OCI-M2 (cell line): ENCODE measurements around the gene TRIP13.

ENCODE experiments used
- DNase-seq: peaks from one replicate; lab custom pipeline; 2025; ENCODE audit not compliant: unreplicated experiment; lab: John Stamatoyannopoulos, UW

TRIP13 gene

DNA sequence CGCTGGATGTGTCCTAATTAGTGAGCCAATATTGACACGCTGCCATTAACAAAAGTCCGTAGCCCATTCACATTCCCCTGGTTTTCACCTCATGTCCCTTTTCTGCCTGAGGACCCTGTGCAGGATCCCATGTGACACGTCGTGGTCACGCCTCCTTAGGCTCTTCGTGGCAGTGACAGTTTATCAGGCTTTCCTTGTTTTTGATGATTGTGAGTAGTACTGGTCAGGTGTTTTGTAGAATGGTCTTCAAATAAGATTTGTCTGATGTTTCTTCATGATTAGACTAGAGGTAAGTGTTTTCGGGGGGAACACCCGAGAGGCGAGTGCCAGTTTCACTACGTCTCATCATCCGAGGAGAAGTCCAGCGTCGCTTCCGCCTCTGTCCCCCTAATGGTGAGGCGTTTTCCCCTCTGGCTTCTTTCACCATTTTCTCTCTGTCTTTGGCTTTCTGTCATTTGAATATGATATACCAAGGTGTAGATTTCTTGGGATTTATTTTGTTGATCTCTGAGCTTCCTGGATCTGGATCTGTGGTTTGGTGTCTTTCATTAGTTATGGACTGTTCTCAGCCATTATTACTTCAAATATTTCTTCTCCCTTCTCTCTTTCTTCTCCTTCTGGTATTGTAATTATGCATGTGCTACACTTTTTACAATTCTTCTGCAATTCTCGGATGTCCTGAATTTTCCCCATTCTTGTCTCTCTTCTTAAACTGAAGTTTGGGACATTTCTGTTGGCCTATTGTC, 57.3 kb downstream of the TRIP13 start:
- DNase-seq, result no peak

DNA sequence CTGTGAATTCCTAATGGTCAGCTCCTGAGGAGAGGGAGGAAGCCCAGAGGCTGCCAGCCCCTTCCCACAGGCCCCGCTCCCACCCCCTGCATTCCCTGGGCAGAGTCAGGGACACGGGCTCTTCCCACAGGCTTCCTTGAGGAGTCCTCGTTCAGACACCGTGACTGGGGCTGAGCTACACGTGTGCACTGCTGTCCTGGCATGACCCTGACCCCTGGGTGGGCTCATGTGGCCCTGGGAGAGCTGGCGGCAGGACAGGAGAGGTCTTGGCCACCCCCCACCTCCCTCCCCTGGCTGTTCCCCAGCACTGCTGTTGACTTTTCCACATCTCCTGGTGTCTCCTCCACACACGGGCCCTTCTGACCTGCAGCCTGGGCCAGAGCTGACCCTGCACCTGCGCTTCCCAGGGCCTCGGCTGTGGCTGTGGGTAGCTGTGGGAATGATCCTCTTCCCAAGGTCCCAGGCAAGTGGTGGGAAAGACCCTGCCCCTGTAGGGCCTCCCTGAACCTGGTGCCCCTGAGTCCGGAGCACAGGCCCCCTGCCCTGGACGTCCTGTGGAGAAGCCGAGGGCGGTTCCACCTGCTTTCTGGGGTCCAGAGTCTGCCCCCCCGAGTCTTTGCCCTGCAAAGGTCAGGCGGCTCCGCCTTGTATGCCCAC, 59.4 kb downstream of the TRIP13 start:
- DNase-seq, result no peak

DNA sequence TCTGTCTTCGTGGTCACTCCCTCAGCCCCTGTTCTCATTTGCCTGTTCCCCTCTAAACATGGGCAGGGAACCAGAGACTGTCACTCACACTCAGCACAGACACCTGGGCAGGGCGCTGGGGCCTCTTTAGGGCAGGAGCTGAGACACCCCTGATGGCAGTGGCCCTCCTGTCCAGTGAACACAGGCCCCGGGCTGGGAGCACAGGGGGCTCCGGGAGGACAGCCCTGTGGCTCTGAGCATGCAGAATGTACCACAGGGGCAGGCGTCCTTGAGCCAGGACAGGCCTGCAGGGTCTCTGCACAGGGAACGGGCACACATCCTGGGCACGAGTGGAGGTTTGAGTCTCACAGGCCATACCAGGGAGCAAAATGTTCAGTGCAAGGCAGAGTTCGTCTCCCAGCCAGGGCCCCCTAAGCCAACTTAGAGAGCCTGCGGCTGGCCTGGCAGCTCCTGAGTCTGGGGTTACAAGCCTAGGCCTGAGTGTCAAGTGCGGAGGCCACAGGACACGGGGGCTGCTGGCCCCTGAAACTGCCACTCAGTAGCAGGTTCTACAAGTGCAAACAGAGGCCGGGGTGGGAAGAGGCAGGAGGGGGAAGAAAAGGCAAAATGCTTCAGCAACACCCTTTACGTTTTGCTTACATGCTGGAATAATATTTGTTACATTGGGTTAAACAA, 60.0 kb downstream of the TRIP13 start:
- no peak for DNase-seq

- no peak for DNase-seq
Measured at GRCh38 chr5:953535-954449, 61.1 kb downstream of the TRIP13 start.

DNA sequence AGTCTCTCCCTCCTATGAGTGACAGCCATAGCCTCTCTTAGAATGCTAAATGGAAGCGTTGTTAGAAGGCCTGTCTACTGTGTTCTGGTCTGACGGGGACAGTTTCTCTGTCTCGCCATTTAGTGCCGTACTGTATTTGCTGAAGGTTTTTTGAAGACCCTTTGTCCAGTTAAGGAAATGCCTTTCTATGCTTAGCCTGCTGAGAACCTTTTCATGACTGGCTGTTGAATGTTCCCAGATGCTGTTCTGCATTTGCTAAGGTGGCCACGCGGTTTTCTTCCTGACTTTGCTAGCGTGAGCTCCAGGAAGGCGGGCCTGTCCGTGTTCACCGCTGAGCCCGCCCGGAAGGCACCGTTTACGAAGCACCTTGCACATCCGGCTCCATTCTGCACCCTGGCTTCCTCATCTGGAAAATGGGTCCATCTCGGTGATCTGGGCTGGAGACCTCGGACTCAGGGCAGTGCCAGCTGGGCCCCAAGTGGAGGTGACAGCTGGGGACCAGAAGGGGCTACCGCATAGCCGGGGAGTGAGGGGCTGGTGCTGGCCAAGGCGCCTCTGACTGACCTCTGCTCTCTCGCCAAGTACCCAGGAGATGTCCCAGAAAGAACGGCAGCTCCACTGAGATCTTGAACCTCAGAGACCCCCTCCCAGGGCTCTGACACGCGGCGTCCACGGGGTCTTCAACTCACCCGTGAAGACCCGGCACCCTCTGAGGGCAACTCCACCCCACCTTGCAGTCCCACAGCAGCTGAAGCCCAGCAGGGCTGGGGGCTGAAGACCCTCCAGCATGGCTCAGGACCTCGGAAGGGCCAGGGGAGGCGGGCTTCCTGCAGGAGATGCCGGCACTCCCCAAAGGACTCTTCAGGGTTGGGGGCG, 63.4 kb downstream of the TRIP13 start:
- DNase-seq, result no peak

DNA sequence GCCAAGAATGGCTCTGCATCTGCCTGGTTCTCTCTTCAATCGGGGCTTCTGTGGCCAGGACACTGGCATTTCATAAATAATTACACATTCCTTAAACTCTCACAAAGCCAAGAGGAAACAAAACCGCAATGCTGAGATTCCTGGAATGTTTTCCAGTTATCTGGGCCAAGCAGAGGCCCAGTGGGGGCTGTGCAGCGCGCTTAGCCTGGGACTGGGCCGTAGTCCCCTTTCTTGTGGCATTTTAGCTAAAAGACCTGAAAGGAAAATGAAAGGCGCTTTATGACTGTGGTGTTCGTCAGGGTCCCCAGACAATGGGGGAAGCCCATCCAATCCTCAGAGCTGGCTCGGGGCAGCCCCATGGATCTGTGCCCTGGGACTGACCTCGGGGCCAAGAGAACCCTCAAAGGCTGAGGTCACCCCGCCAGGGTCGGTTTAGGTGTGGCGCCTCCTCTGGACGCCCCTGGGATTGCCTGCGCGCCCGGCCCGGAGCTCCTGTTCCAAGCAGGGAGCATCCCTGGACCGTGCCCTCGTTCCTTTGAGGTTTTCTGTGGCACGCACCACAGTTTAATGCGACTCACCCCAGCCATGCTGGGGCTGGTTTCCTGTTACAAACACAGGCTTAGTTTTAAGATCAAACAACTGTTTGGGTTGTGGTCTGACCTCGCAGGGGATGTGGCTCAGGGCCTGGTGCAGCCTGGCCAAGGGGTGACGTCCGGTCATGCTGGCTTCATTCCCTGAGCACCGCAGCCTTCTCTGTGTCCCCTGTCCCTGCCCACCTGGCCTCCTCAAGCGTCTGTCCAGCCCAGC, 64.5 kb downstream of the TRIP13 start:
- DNase-seq, result no peak

DNA sequence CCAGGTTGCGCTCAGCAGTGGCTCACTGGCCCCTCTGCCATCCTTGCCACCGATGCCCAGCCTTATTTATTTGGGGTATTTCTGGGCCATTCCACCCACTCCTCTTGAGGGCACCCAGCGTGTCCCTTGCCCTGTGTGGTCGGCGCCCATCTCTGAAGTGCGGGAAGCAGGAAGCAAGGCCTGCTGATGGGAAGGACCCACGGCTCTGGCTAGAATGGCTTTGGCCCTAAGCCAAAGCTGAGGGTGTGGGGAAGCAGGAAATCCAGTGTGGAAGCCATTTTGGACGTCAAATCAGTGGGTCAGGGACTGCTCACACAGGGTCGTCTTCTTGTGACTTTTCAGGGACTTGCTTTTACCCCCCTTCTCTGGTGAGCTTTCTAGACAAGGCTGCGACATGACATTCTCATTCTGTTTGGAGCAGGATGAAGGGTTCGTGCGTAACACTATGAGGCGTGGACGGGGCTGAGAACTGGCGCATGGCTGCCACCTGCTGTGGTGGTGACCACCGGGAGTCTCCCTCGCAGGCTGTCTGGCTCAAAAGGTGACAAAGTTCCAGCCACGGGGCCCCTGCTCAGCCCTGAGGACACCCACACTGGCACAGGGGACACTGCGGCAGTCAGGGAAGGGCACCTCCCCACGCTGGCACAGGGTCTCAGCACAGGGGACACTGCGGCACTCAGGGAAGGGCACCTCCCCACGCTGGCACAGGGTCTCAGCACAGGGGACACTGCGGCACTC, 65.2 kb downstream of the TRIP13 start:
- no peak for DNase-seq

- DNase-seq, result no peak
Measured at GRCh38 chr5:958701-959571, 66.3 kb downstream of the TRIP13 start.

DNA sequence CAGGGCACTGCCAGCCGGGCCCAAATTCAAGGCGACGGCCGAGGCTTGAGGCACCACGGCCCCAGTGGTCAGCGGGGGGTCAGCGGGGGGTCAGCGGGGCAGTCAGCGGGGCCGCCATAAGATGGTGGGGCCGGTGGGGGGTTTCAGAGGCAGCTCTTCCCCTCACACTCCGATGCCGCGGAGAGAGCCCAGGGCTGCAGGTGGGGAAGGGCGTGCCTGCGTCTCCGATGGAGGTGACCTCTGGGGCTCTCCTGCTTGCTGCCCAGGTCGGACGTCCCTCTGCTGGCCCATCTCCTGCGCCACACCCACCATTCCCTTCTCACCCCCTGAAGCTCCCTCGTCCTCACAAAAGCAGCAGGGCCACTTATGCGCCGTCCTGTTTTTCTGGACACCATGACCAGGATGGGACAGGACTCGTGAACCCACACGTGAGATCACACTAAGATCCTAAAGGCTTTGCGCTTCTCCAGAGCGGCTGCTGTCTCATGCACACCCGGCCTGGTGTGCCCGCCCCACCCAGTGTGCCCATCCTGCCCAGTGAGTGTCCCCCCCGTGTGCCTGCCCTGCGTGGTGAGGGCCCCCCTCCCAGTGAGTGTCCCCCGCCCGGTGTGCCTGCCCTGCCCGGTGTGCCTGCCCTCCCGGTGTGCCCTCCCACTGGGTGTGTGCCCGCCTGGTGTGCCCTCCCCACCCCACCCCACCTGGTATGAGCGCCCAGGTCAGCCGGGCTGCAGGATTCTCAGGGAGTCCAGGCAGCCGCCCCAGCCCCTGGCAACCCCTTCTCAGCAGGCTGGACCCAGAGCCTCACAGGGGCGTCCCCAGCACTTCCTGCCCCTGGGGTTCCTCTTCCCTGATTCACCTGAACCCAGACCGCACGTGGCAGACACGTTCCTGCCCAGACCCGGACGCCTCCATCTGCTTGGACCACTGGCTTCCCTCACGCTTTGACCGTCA, 67.2 kb downstream of the TRIP13 start:
- no peak for DNase-seq

- no peak for DNase-seq
Measured at GRCh38 chr5:960551-960950, 67.9 kb downstream of the TRIP13 start.

DNA sequence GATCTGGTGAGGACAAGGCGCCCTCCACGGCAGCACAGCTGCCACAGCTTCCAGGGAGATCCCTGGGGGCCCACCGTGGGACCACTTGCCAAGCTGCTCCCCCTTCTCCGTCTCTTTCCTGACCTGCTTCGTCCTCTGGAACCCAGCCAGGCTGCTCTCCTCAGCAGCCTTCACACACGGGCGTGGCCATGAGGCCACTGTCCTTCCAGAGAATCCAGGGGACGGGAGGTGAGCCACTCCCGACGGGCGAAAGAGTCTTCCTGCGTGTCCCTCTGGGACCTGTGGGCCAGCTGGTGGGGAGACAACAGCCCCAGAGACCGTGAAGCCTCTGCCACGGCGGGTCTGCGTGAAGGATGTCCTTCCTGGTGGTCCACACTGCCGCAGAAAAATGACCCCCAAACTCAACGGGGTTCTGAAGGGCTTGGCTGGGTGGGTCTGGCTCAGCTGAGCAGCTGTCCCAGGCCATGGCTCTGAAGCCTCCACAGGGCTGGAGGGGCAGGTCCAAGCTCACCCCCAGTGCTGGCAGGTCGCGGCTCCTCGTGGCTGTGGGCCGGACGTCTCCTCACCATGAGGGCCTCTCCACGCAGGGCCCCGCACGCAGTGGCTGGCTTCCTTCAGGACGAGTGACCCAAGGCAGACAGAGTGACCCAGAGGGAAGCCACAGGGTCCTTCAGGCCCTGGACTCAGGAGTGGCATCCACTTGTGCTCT, 68.5 kb downstream of the TRIP13 start:
- DNase-seq, result no peak

DNA sequence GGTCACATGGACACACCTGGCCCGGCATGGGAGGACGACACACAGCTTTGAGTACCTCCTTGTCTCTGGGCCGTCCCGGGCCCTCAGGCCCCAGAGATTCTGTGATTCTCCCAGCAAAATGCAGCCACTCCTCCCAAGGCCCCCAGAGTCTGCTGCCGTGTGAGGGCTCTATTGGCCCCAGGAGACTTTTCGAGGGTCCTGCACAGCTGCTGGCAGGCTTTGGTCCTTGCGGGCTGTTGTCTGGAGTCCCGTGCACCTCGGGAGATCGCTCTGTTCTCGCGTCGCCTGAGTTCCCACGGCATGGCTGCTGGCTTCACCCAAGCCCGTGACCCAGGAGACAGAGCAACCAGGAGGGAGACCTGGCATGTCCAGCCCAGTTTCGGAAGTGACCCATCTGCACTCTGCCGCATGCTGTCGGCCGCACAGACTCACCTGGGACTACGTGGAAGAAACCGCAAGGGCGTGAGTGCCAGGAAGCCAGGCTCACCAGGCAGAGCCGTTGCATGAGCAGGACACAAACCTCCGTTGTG, 69.1 kb downstream of the TRIP13 start:
- no peak for DNase-seq

DNA sequence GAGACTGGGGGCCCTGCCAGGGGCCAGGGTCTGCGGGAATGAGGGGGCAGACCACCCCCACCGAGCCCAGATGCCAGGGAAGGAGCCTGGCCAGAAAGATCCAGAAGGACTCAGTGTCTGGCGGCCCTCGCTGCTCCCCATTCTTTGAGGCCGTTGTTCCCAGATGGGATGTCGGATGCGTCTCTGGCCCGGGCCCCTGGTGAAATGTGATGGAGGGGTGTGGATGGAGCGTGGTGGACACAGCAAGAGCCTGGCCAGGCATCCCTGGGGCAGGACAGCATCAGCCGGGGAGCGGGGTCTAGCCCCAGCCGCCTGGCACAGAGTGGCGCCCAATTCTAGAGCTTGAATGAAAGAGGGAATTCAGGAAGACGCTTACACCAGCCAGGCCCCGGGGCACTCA, 69.7 kb downstream of the TRIP13 start:
- DNase-seq, result no peak

- DNase-seq, result no peak
Measured at GRCh38 chr5:962801-963200, 70.1 kb downstream of the TRIP13 start.

GRCh38 chr5:963310-963672, 70.6 kb downstream of the TRIP13 start:
- DNase-seq, result no peak
